T-cell (primary cell): ENCODE results near the gene NKX3-2. TPM values are rescaled to one million over a fixed set of nuclear protein-coding genes. Genes with fewer than 3 reads are reported as not detected.
"Not testable (repeated sequence)": the region's sequence is repeated elsewhere in the genome, so short reads cannot be mapped to it uniquely, and the experiment has no call there.

Experiments
- ATAC-seq, 4 experiments: fragments of 200-7000 bp in 3 of 4; fragments of 150-1000 bp in 1 of 4; cut with Tn5 transposase; replicated peaks in 1 of 4; 1 replicate in 3 of 4; 2 replicates in 1 of 4; pipeline ENCODE4 v1.10.0; 2021; ENCODE audit warnings: moderate library complexity in 3 of 4, mild to moderate bottlenecking in 2 of 4, moderate number of reproducible peaks in 1 of 4
- CTCF ChIA-PET, 2 donors: fragments of 300-600 bp; sonication (Branson Sonifier 250); formaldehyde crosslinking; loops; one replicate each; lab custom pipeline; 2022; ENCODE audit warnings: antibody characterized with exemption in 2 of 2; lab: Charles Lee
- POLR2A ChIA-PET, 2 donors: fragments of 300-600 bp; sonication (Branson Sonifier 250); formaldehyde crosslinking; loops; one replicate each; lab custom pipeline; 2022; ENCODE audit warnings: antibody characterized with exemption in 2 of 2; lab: Charles Lee
- DNase-seq, 35 experiments: peaks; one replicate each; pipeline versions ENCODE4 v3.0.0 to v3.0.0-alpha.2; 2013 to 2023
- H3K27ac ChIP-seq: one replicate; pipeline ENCODE4 v1.5.1; 2013; ENCODE audit warnings: low read length
- H3K27me3 ChIP-seq, 2 experiments: replicated peaks in 1 of 2; 1 replicate in 1 of 2; 2 replicates in 1 of 2; pipeline versions ENCODE4 v1.6.1 to v1.7.0; 2013; ENCODE audit warnings: low read length in 1 of 2, mixed read lengths in 1 of 2; ENCODE audit not compliant: control insufficient read depth in 2 of 2, insufficient read depth in 2 of 2; ENCODE audit errors: extremely low read depth in 1 of 2
- H3K36me3 ChIP-seq, 2 donors: 1 replicate in 1 of 2; 2 replicates in 1 of 2; pipeline versions ENCODE4 v1.6.1 to v1.7.0; 2013; ENCODE audit warnings: low read length in 1 of 2; ENCODE audit not compliant: control insufficient read depth in 2 of 2, insufficient read depth in 1 of 2; ENCODE audit errors: extremely low read depth in 1 of 2
- H3K4me1 ChIP-seq, 2 experiments: 1 replicate in 1 of 2; 2 replicates in 1 of 2; pipeline versions ENCODE4 v1.6.1 to v1.7.0; 2013; ENCODE audit warnings: low read length in 2 of 2, mixed read lengths in 1 of 2; ENCODE audit not compliant: insufficient read depth in 2 of 2, control insufficient read depth in 1 of 2; ENCODE audit errors: extremely low read depth in 1 of 2
- H3K4me3 ChIP-seq, 2 donors: 1 replicate in 1 of 2; 2 replicates in 1 of 2; pipeline versions ENCODE4 v1.5.1 to v1.7.0; 2013; ENCODE audit warnings: mild to moderate bottlenecking in 2 of 2, low read length in 1 of 2, moderate library complexity in 1 of 2; ENCODE audit not compliant: control insufficient read depth in 1 of 2; ENCODE audit errors: extremely low read depth in 1 of 2
- H3K9me3 ChIP-seq: 2 replicates; pipeline ENCODE4 v1.7.0; 2013
- H3K27ac Mint-ChIP-seq, 2 donors: one replicate each; pipeline ENCODE4 v1.8.0; 2020 to 2021; ENCODE audit warnings: mild to moderate bottlenecking in 2 of 2, mixed read lengths in 2 of 2
- H3K27me3 Mint-ChIP-seq, 2 donors: one replicate each; pipeline ENCODE4 v1.8.0; 2021 to 2022; ENCODE audit warnings: mixed read lengths in 2 of 2
- H3K36me3 Mint-ChIP-seq: one replicate; pipeline ENCODE4 v1.8.0; 2021; ENCODE audit warnings: mixed read lengths
- H3K4me1 Mint-ChIP-seq, 3 donors: one replicate each; pipeline ENCODE4 v1.8.0; 2020 to 2022; ENCODE audit warnings: mixed read lengths in 3 of 3, mild to moderate bottlenecking in 1 of 3
- H3K4me3 Mint-ChIP-seq, 3 donors: one replicate each; pipeline ENCODE4 v1.8.0; 2020 to 2022; ENCODE audit warnings: mild to moderate bottlenecking in 3 of 3, mixed read lengths in 3 of 3, moderate library complexity in 3 of 3
- H3K9me3 Mint-ChIP-seq, 3 donors: one replicate each; pipeline ENCODE4 v1.8.0; 2020 to 2022; ENCODE audit warnings: mixed read lengths in 3 of 3
- WGBS: methylation state at CpG from one replicate; pipeline ENCODE4 v1.1.5; 2013; ENCODE audit warnings: missing lambda C conversion rate; ENCODE audit not compliant: insufficient coverage; 5-methylcytosine and 5-hydroxymethylcytosine counted together
- total RNA-seq, 35 experiments: library from RNA in 6 of 35; stranded (reverse) in 6 of 35; fragments of 120-200 nt in 1 of 35; gene quantifications; one replicate each; pipeline versions ENCODE4 v1.2.1 to v1.2.4 and lab custom pipeline; 2013 to 2026

Gene NKX3-2
- total RNA-seq, 5 donors from 2014 or later (not counting 1 experiment from before 2014, with no cell fraction given) = not detected

DNA sequence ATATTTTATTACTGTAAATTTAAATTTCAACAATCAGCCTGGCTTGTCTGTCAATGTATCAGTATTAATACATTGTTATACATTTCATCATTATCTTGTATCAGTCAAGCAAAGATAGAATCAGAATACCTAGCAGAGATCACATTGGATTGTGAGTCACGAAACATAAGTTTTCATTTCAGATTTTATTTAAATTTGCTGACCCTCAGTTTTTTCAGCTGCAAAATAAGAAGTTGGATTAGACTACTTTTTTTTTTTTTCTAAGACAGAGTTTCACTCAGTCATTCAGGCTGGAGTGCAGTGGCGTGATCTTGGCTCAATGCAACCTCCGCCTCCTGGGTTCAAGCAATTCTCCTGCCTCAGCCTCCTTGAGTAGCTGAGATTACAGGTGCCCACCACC is 33.4 kb upstream of the NKX3-2 start:
- Histone ChIP-seq H3K36me3 (peaks cover 4 to 81% of the 10 kb centered on the region in 2 donors), H3K4me1 (no peaks in the 10 kb centered on the region), H3K9me3 (no peaks in the 10 kb centered on the region), H3K4me3 (no peak overlapping the region), H3K27ac (no peak overlapping the region), H3K27me3 (no peaks in the 10 kb centered on the region)
- DNase-seq = no peak
- Mint-ChIP-seq H3K4me1 (no peaks in the 10 kb centered on the region), H3K27me3 (no peaks in the 10 kb centered on the region), H3K27ac (no peak overlapping the region), H3K36me3 (peaks cover 64% of the 10 kb centered on the region), H3K9me3 (no peaks in the 10 kb centered on the region), H3K4me3 (no peak overlapping the region)
- ChIA-PET CTCF (no interaction called here), POLR2A (no interaction called here)
- 92% methylated on average over 2 of the region's 3 CpGs for WGBS
- no peak for ATAC-seq

DNA sequence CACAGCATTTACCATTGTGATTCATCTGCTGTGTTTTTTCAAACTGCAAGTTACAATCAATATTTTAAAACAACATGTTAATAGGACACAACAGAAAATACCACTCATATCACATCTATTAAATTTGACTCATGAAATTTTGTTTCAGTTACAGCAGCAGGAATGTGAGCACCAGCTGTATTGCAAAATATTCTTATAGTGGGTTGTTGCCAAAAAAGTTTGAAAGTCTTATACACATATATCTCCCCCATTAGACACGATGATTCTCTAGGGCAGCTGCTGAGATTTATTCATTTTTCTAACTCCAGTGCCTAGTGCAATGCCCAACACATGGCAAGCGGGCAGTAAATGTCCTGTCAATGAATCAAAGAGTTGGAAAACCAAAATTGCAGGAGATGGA is 26.6 kb upstream of the NKX3-2 start:
- Histone ChIP-seq H3K4me3 (no peak overlapping the region), H3K27me3 (no peaks in the 10 kb centered on the region), H3K36me3 (peaks cover 6 to 61% of the 10 kb centered on the region in 2 donors), H3K27ac (no peak overlapping the region), H3K9me3 (no peaks in the 10 kb centered on the region), H3K4me1 (no peaks in the 10 kb centered on the region)
- H3K27ac Mint-ChIP-seq = no peak overlapping the region
- no peaks in the 10 kb centered on the region for H3K27me3 Mint-ChIP-seq
- DNase-seq (no peak), ATAC-seq (no peak)
- no peak overlapping the region for H3K4me3 Mint-ChIP-seq
- ChIA-PET POLR2A (no interaction called here), CTCF (no interaction called here)
- no peaks in the 10 kb centered on the region for H3K4me1 Mint-ChIP-seq
- H3K36me3 Mint-ChIP-seq = peaks cover 65% of the 10 kb centered on the region
- WGBS = 100% methylated on average over 1 of the region's 2 CpGs
- H3K9me3 Mint-ChIP-seq = no peaks in the 10 kb centered on the region

- WGBS = 100% methylated on average over 4 of the region's 5 CpGs
- POLR2A ChIA-PET = no interaction called here
- peaks cover 49% of the 10 kb centered on the region for H3K36me3 Mint-ChIP-seq
Measured at GRCh38 chr4:13567125-13567524, 22.8 kb upstream of the NKX3-2 start.

DNA sequence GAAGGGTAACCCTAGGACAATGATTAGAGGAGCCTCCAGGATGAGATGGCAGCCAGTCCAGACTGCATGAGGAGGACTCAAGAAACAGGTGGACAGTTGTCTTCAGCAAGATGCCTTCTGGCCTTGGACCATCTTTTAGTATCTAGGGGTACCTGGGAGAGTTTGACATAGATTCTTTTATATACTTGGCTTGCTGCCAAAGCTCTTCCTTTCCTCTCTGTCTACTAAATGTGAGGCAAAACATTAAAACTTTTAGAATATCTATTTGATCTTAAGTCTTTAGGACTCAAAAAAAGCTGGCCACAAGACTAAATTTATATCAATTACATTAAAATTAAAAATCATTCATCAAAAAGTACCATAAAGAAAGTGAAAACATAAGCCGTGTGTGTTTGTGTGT is 18.6 kb upstream of the NKX3-2 start:
- peaks cover 3 to 6% of the 10 kb centered on the region in 2 donors for H3K36me3 ChIP-seq
- H3K27ac ChIP-seq = no peak overlapping the region
- H3K27me3 ChIP-seq = peaks cover 0 to 2% of the 10 kb centered on the region in 2 experiments
- H3K27me3 Mint-ChIP-seq = peaks cover 5 to 8% of the 10 kb centered on the region in 2 donors
- H3K27ac Mint-ChIP-seq = no peak overlapping the region
- H3K4me1 Mint-ChIP-seq = no peaks in the 10 kb centered on the region
- DNase-seq = no peak
- H3K4me1 ChIP-seq = no peaks in the 10 kb centered on the region
- no peak overlapping the region for H3K4me3 ChIP-seq
- H3K9me3 Mint-ChIP-seq = no peaks in the 10 kb centered on the region
- no peak for ATAC-seq
- no peaks in the 10 kb centered on the region for H3K9me3 ChIP-seq
- H3K36me3 Mint-ChIP-seq = peaks cover 24% of the 10 kb centered on the region
- CTCF ChIA-PET = no interaction called here
- no CpG with 5 or more reads among the region's 1 CpG for WGBS
- H3K4me3 Mint-ChIP-seq = no peak overlapping the region
- POLR2A ChIA-PET = no interaction called here

More at GRCh38 chr4:13567125-13567524, 22.8 kb upstream of the NKX3-2 start:
- Mint-ChIP-seq H3K9me3 (no peaks in the 10 kb centered on the region), H3K4me1 (no peaks in the 10 kb centered on the region), H3K27ac (no peak overlapping the region), H3K27me3 (no peaks in the 10 kb centered on the region), H3K4me3 (no peak overlapping the region)
- Histone ChIP-seq H3K27ac (no peak overlapping the region), H3K4me1 (no peaks in the 10 kb centered on the region), H3K27me3 (no peaks in the 10 kb centered on the region), H3K9me3 (no peaks in the 10 kb centered on the region), H3K4me3 (no peak overlapping the region), H3K36me3 (peaks cover 3 to 37% of the 10 kb centered on the region in 2 donors)
- DNase-seq (no peak), ATAC-seq (no peak)
- CTCF ChIA-PET = no interaction called here

DNA sequence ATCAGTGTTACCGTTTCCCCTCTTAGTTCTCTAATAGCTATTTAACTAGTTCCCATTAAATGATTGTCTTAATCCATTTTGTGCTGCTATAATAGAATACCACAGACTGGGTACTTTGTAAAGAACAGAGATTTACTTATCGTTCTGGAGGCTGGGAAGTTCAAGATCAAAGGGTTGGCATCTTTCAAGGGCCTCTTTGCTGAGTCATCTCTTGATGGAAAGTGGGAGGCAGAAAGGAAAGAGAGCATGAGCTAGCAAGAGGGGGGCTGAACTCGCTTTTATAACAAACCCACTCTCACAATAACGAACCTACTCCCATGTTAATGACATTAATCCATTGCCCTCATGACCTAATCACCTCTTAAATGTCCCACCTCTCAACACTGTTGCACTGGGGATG is 17.4 kb upstream of the NKX3-2 start:
- ChIA-PET CTCF (no interaction called here), POLR2A (no interaction called here)
- Histone ChIP-seq H3K4me1 (no peaks in the 10 kb centered on the region), H3K27ac (no peak overlapping the region), H3K9me3 (no peaks in the 10 kb centered on the region), H3K4me3 (no peak overlapping the region), H3K36me3 (peaks cover 0 to 3% of the 10 kb centered on the region in 2 donors), H3K27me3 (peaks cover 0 to 2% of the 10 kb centered on the region in 2 experiments)
- Mint-ChIP-seq H3K36me3 (peaks cover 13% of the 10 kb centered on the region), H3K4me3 (no peak overlapping the region), H3K27me3 (peaks cover 10 to 16% of the 10 kb centered on the region in 2 donors), H3K9me3 (no peaks in the 10 kb centered on the region), H3K27ac (no peak overlapping the region), H3K4me1 (no peaks in the 10 kb centered on the region)
- DNase-seq (no peak), ATAC-seq (no peak)
- 20% methylated on average over 1 of the region's 4 CpGs for WGBS

DNA sequence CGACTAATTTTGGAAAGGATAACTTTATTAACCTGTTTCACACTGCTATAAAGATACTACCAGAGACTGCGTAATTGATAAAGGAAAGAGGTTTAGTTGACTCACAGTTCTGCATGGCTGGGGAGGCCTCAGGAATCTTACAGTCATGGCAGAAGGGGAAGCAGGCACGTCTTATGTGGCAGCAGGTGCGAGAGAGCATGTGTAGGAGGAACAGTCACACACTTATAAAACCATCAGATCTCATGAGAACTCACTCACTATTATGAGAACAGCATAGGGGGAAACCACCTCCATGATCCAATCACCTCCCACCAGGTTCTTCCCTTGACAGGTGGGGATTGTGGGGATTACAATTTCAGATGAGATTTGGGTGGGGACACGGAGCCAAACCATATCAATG is 15.8 kb upstream of the NKX3-2 start:
- H3K4me1 ChIP-seq, H3K27ac ChIP-seq, ATAC-seq, H3K4me3 Mint-ChIP-seq, H3K27me3 ChIP-seq, H3K4me3 ChIP-seq, H3K36me3 Mint-ChIP-seq, H3K27ac Mint-ChIP-seq, H3K36me3 ChIP-seq, DNase-seq, H3K9me3 ChIP-seq, H3K9me3 Mint-ChIP-seq, POLR2A ChIA-PET, CTCF ChIA-PET, H3K4me1 Mint-ChIP-seq: not testable (repeated sequence)
- no CpG with 5 or more reads among the region's 5 CpGs for WGBS
- H3K27me3 Mint-ChIP-seq = peaks cover 13 to 18% of the 10 kb centered on the region in 2 donors

- Mint-ChIP-seq H3K4me3 (no peak overlapping the region), H3K27ac (no peak overlapping the region), H3K27me3 (peaks cover 16 to 20% of the 10 kb centered on the region in 2 donors), H3K9me3 (no peaks in the 10 kb centered on the region), H3K4me1 (no peaks in the 10 kb centered on the region), H3K36me3 (peaks cover 7% of the 10 kb centered on the region)
- ATAC-seq = no peak
- H3K36me3 ChIP-seq = no peaks in the 10 kb centered on the region
- peaks cover 0 to 2% of the 10 kb centered on the region in 2 experiments for H3K27me3 ChIP-seq
- WGBS = 43% methylated on average over 2 of the region's 2 CpGs
- no peak for DNase-seq
- H3K9me3 ChIP-seq = no peaks in the 10 kb centered on the region
- no peak overlapping the region for H3K4me3 ChIP-seq
- ChIA-PET POLR2A (no interaction called here), CTCF (interaction anchor here in 1 of 2 donors (0.5 kb wide), 1 partner anchor 45 kb away, joined by 4 read pairs; no protein-coding TSS in a partner anchor)
- no peak overlapping the region for H3K27ac ChIP-seq
- no peaks in the 10 kb centered on the region for H3K4me1 ChIP-seq
Measured at GRCh38 chr4:13559413-13559812, 15.1 kb upstream of the NKX3-2 start.
